Uterus (tissue), 2 donors: ENCODE results near the gene FCRL6.

Source experiments
- CTCF ChIP-seq, 4 experiments: fragments of 200-600 bp in 2 of 4; fragments of 450-650 bp in 2 of 4; sonication (generic) in 2 of 4; IDR thresholded peaks; one replicate each; pipeline ENCODE4 v1.5.1; 2016 to 2019; ENCODE audit warnings: antibody characterized with exemption in 4 of 4, mild to moderate bottlenecking in 2 of 4, moderate library complexity in 1 of 4
- POLR2A ChIP-seq, 2 donors: fragments of 450-650 bp; IDR thresholded peaks; one replicate each; pipeline ENCODE4 v1.6.1; 2016; ENCODE audit warnings: antibody characterized with exemption in 2 of 2, mild to moderate bottlenecking in 1 of 2, moderate library complexity in 1 of 2

DNA sequence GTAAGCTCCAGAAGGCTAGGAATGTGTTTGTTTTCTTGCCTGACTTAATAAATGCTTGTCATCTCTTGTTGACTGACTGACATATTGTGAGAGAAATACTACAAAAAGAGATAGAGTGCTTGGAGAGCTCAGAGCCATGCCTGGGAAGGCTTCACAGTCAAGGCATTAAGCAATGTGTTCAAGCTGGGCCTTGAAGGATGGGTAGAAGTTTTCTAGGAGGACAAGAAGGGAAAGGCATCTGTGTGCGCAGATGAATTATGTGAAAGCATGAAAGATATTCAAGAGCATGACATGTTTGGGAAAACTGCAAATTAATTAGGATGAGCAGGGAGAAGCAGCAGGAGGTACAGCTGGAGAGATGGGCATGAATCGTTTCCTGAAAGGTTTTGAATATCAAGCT is 30.1 kb downstream of the FCRL6 start:
- TF ChIP-seq POLR2A (IDR thresholded peaks at IDR 0.05), result no peak
- no peak for TF ChIP-seq CTCF (IDR thresholded peaks at IDR 0.05)
